ENCODE data around the gene MASP1. TPM values are rescaled to one million over a fixed set of nuclear protein-coding genes. Genes with fewer than 3 reads are reported as not detected.

MASP1 gene
- total RNA-seq, 1 experiment from 2014 or later = not detected

- ChIA-PET RAD21 (ENCODE audit: low non-redundant PET in 1 of 2, low total read pairs in 2 of 2, uncharacterized antibody in 2 of 2, unreplicated experiment in 2 of 2) (no interaction called here), POLR2A (no interaction called here), CTCF (no interaction called here)
- H3K4me1 ChIP-seq (ENCODE audit: control insufficient read depth in 1 of 2, insufficient read depth in 2 of 2, low read length in 2 of 2) = no peaks in the 10 kb centered on the region
- H3K4me3 ChIP-seq (replicated peaks in 1 of 2; ENCODE audit: low read depth in 1 of 2, low read length in 2 of 2) = no peak overlapping the region
- no peak overlapping the region for H3K27ac ChIP-seq (ENCODE audit: low read depth, low read length)
- DNase-seq (ENCODE audit: low read depth, low spot score) = no peak
- no peaks in the 10 kb centered on the region for H4K20me1 ChIP-seq (ENCODE audit: insufficient read depth)
- no TSS peak for BruUV-seq (replicated peaks)
- ATAC-seq = no peak
- no peaks in the 10 kb centered on the region for H3K79me2 ChIP-seq (ENCODE audit: insufficient read depth, low read length)
- H3K9me2 ChIP-seq (ENCODE audit: insufficient read depth) = no peaks in the 10 kb centered on the region
- no peak overlapping the region for H3K4me2 ChIP-seq (ENCODE audit: low read length)
- H3K27me3 ChIP-seq (ENCODE audit: insufficient read depth, low read length) = no peaks in the 10 kb centered on the region
- no peaks in the 10 kb centered on the region for H3K36me3 ChIP-seq (ENCODE audit: control insufficient read depth in 1 of 2, insufficient read depth in 2 of 2, low read length in 2 of 2)
- no peaks in the 10 kb centered on the region for H3K9me3 ChIP-seq (ENCODE audit: control insufficient read depth in 1 of 2, insufficient read depth in 1 of 2, low read depth in 1 of 2, low read length in 2 of 2)
- no peak overlapping the region for H3K9ac ChIP-seq (ENCODE audit: low read length)
- TF ChIP-seq EZH2 (IDR thresholded peaks at IDR 0.05) (no peak), MAX (IDR thresholded peaks at IDR 0.05) (no peak), ZBTB33 (IDR thresholded peaks at IDR 0.05; ENCODE audit: extremely low read depth, insufficient replicate concordance, low read length) (no peak), ATF3 (IDR thresholded peaks at IDR 0.05) (no peak), POLR2AphosphoS5 (IDR thresholded peaks at IDR 0.05; ENCODE audit: low read depth, low read length) (no peak), CBX3 (IDR thresholded peaks at IDR 0.05; ENCODE audit: low read depth) (no peak)
- no peak overlapping the region for H2AFZ ChIP-seq (ENCODE audit: low read depth, low read length, poor library complexity, severe bottlenecking)
- intact Hi-C loops (cut with micrococcal nuclease) = no loop called here
Measured at GRCh38 chr3:187267306-187267705, 24.2 kb downstream of the MASP1 start.

- H3K4me3 ChIP-seq (replicated peaks in 1 of 2; ENCODE audit: low read depth in 1 of 2, low read length in 2 of 2) = no peak overlapping the region
- H3K9me3 ChIP-seq (ENCODE audit: control insufficient read depth in 1 of 2, insufficient read depth in 1 of 2, low read depth in 1 of 2, low read length in 2 of 2) = no peaks in the 10 kb centered on the region
- intact Hi-C loops (cut with micrococcal nuclease) = no loop called here
- no peak overlapping the region for H3K9ac ChIP-seq (ENCODE audit: low read length)
- H3K9me2 ChIP-seq (ENCODE audit: insufficient read depth) = no peaks in the 10 kb centered on the region
- no peaks in the 10 kb centered on the region; the same call in 1 of the 2 replicates for H4K20me1 ChIP-seq (ENCODE audit: insufficient read depth)
- ChIA-PET POLR2A (no interaction called here), RAD21 (ENCODE audit: low non-redundant PET in 1 of 2, low total read pairs in 2 of 2, uncharacterized antibody in 2 of 2, unreplicated experiment in 2 of 2) (no interaction called here), CTCF (no interaction called here)
- H3K27me3 ChIP-seq (ENCODE audit: insufficient read depth, low read length) = no peaks in the 10 kb centered on the region
- no TSS peak for BruUV-seq (replicated peaks)
- no peaks in the 10 kb centered on the region for H3K36me3 ChIP-seq (ENCODE audit: control insufficient read depth in 1 of 2, insufficient read depth in 2 of 2, low read length in 2 of 2)
- ATAC-seq (no peak), DNase-seq (ENCODE audit: low read depth, low spot score) (no peak)
- no peak overlapping the region for H3K4me2 ChIP-seq (ENCODE audit: low read length)
- H3K79me2 ChIP-seq (ENCODE audit: insufficient read depth, low read length) = no peaks in the 10 kb centered on the region
- no peak overlapping the region for H2AFZ ChIP-seq (ENCODE audit: low read depth, low read length, poor library complexity, severe bottlenecking)
- no peaks in the 10 kb centered on the region for H3K4me1 ChIP-seq (ENCODE audit: control insufficient read depth in 1 of 2, insufficient read depth in 2 of 2, low read length in 2 of 2)
- H3K27ac ChIP-seq (ENCODE audit: low read depth, low read length) = no peak overlapping the region
- TF ChIP-seq RAD21 (IDR thresholded peaks at IDR 0.05; ENCODE audit: low read depth) = no peak
- no peak for TF ChIP-seq CTCF (IDR thresholded peaks at IDR 0.05 in 2 of 3, conservative IDR thresholded peaks at IDR 0.05 in 1 of 3; ENCODE audit: borderline replicate concordance in 1 of 3, insufficient read depth in 1 of 3, low read depth in 2 of 3, low read length in 2 of 3)
- no peak for TF ChIP-seq ZBTB33 (IDR thresholded peaks at IDR 0.05; ENCODE audit: extremely low read depth, insufficient replicate concordance, low read length)
- TF ChIP-seq MAX (IDR thresholded peaks at IDR 0.05) = no peak
- TF ChIP-seq YY1 (IDR thresholded peaks at IDR 0.05; ENCODE audit: extremely low read depth, insufficient replicate concordance, low read depth, low read length) = no peak
- no peak for TF ChIP-seq EZH2 (IDR thresholded peaks at IDR 0.05)
- no peak for TF ChIP-seq CEBPB (IDR thresholded peaks at IDR 0.05; ENCODE audit: low read depth)
- no peak for TF ChIP-seq ZFX (IDR thresholded peaks at IDR 0.05)
- TF ChIP-seq TCF7L2 (IDR thresholded peaks at IDR 0.05; ENCODE audit: borderline replicate concordance, extremely low read depth, insufficient read depth, insufficient read length) = no peak
- no peak for TF ChIP-seq SRF (IDR thresholded peaks at IDR 0.05; ENCODE audit: low read depth)
Measured at GRCh38 chr3:187266691-187267090, 24.8 kb downstream of the MASP1 start.
